K562 (cell line): ENCODE data around the gene SLC2A4. TPM values are rescaled to one million over a fixed set of nuclear protein-coding genes. Genes with fewer than 3 reads are reported as not detected.
A peak's percentile ranks its signal among the peaks of the same experiment; 100 is the strongest.

Experiments
- ARNT ChIP-seq, 2 experiments: fragments of 450-650 bp; IDR thresholded peaks; 2 replicates each; pipeline ENCODE4 v1.6.1; 2016; ENCODE audit warnings: mild to moderate bottlenecking in 1 of 2
- BCOR ChIP-seq: fragments of 450-650 bp; IDR thresholded peaks from 2 replicates; pipeline ENCODE4 v1.6.1; 2016
- CGGBP1 ChIP-seq: fragments of 250-450 bp; sonication (Bioruptor Pico); IDR thresholded peaks from 2 replicates; pipeline ENCODE4 v1.9.0; 2021; ENCODE audit warnings: mild to moderate bottlenecking
- CHD1 ChIP-seq: fragments of 200-600 bp; sonication (generic); IDR thresholded peaks from one replicate; pipeline ENCODE4 v1.6.1; 2012; ENCODE audit warnings: mild to moderate bottlenecking, moderate library complexity, low read length, inconsistent platforms
- CHD2 ChIP-seq: IDR thresholded peaks from 2 replicates; pipeline ENCODE4 v1.6.1; 2011; ENCODE audit warnings: low read depth, low read length
- E4F1 ChIP-seq: fragments of 250-450 bp; sonication (Bioruptor Pico); IDR thresholded peaks from 2 replicates; pipeline ENCODE4 v1.5.0; 2021; ENCODE audit warnings: mild to moderate bottlenecking, borderline replicate concordance
- FOS ChIP-seq: IDR thresholded peaks from 3 replicates; pipeline ENCODE4 v1.6.1; 2011; ENCODE audit not compliant: insufficient read length; ENCODE audit errors: extremely low read depth
- GATAD2A ChIP-seq: fragments of 450-650 bp; IDR thresholded peaks from 2 replicates; pipeline ENCODE4 v1.6.1; 2017
- GATAD2B ChIP-seq: fragments of 450-650 bp; IDR thresholded peaks from 2 replicates; pipeline ENCODE4 v1.6.1; 2017; ENCODE audit warnings: mild to moderate bottlenecking, borderline replicate concordance
- GTF2A2 ChIP-seq: IDR thresholded peaks from 2 replicates; pipeline ENCODE4 v1.6.1; 2016; ENCODE audit warnings: mild to moderate bottlenecking, missing genetic modification characterization, missing compliant biosample characterization
- HNRNPK ChIP-seq: fragments of 200-400 bp; formaldehyde crosslinking; IDR thresholded peaks from one replicate; pipeline ENCODE4 v1.6.1; 2018; ENCODE audit warnings: mild to moderate bottlenecking, low read depth, low read length; ENCODE audit not compliant: poor library complexity, severe bottlenecking
- L3MBTL2 ChIP-seq: fragments of 450-650 bp; IDR thresholded peaks from 2 replicates; pipeline ENCODE4 v1.6.1; 2016; ENCODE audit warnings: mild to moderate bottlenecking, moderate library complexity
- RBM17 ChIP-seq: fragments of 200-400 bp; formaldehyde crosslinking; IDR thresholded peaks from 2 replicates; pipeline ENCODE4 v1.6.1; 2017; ENCODE audit warnings: low read depth, mild to moderate bottlenecking, low read length, borderline replicate concordance
- RBM34 ChIP-seq: fragments of 200-400 bp; formaldehyde crosslinking; IDR thresholded peaks from 2 replicates; pipeline ENCODE4 v1.6.1; 2018; ENCODE audit warnings: low read length, borderline replicate concordance; ENCODE audit not compliant: insufficient read depth
- SAP30 ChIP-seq: fragments of 200-600 bp; sonication (generic); IDR thresholded peaks from 2 replicates; pipeline ENCODE4 v1.6.1; 2012; ENCODE audit warnings: borderline replicate concordance, low read depth, mild to moderate bottlenecking, moderate library complexity, low read length, control low read depth, inconsistent platforms; ENCODE audit not compliant: insufficient read depth, poor library complexity, severe bottlenecking
- STAT5B ChIP-seq: fragments of 250-450 bp; sonication (Bioruptor Pico); IDR thresholded peaks from 2 replicates; pipeline ENCODE4 v1.8.0; 2021; ENCODE audit warnings: mild to moderate bottlenecking, inconsistent platforms
- ZBED1 ChIP-seq: IDR thresholded peaks from 2 replicates; pipeline ENCODE4 v1.6.1; 2014
- ZFPM2 ChIP-seq: fragments of 250-450 bp; sonication (Bioruptor Pico); IDR thresholded peaks from 2 replicates; pipeline ENCODE4 v1.5.1; 2022; ENCODE audit warnings: mild to moderate bottlenecking
- ZNF239 ChIP-seq: fragments of 250-450 bp; sonication (Bioruptor Pico); IDR thresholded peaks from 2 replicates; pipeline ENCODE4 v1.4.0; 2020; ENCODE audit warnings: mild to moderate bottlenecking
- ZNF431 ChIP-seq: sonication (generic); formaldehyde crosslinking; IDR thresholded peaks from 2 replicates; pipeline ENCODE4 v1.8.0; 2022; ENCODE audit warnings: mild to moderate bottlenecking, missing genetic modification reagents
- ZNF512 ChIP-seq: IDR thresholded peaks from 2 replicates; pipeline ENCODE4 v1.6.1; 2016; ENCODE audit warnings: missing genetic modification characterization, missing compliant biosample characterization
- ZNF561 ChIP-seq: fragments of 450-650 bp; formaldehyde crosslinking; conservative IDR thresholded peaks from 2 replicates; pipeline ENCODE4 v1.4.0; 2020; ENCODE audit warnings: mild to moderate bottlenecking, moderate library complexity
- ZNF76 ChIP-seq: fragments of 250-450 bp; sonication (Bioruptor Pico); IDR thresholded peaks from 2 replicates; pipeline ENCODE4 v1.4.0; 2020; ENCODE audit warnings: mild to moderate bottlenecking, moderate library complexity, borderline replicate concordance
- polyA plus RNA-seq, 8 experiments: library from polyadenylated mRNA; depleted of rRNA in 4 of 8; stranded (reverse) in 5 of 8; unstranded in 3 of 8; fragments of >200 nt; fragmentation: Nextera tagmentation in 2 of 8; fragmentation: Illumina TruSeq in 1 of 8; extraction: Ambion mirVana in 2 of 8; extraction: Trizol in 1 of 8; gene quantifications; 2 replicates each; pipeline versions ENCODE4 v1.2.1 to v1.2.3, GENCODE V29; 2011 to 2014; ENCODE audit warnings: inconsistent platforms in 1 of 8, missing spikeins in 1 of 8
- total RNA-seq, 7 experiments: library from RNA; depleted of rRNA in 6 of 7; stranded (reverse); fragments of >200 nt in 6 of 7; fragmentation: Illumina TruSeq in 2 of 7; extraction: Trizol in 2 of 7; gene quantifications; 2 replicates each; pipeline versions ENCODE4 v1.2.1 to v1.2.3, GENCODE V29; 2011 to 2021; ENCODE audit warnings: low replicate concordance in 1 of 7
- TF ChIP-seq, protein P1 (sequence below): sonication (generic); formaldehyde crosslinking; IDR thresholded peaks from 2 replicates; pipeline ENCODE4 v1.8.1; 2023; ENCODE audit warnings: mild to moderate bottlenecking, missing genetic modification reagents

Gene SLC2A4
- total and polyA plus RNA-seq, 9 of the 15 experiments (the other 6 are each of a cell fraction or from before 2014, with no cell fraction given), result 0.74 to 3.5 (median 1.6) TPM

GRCh38 chr17:7251661-7252175 is 29.8 kb upstream of the SLC2A4 start, which contains the start of gene CTDNEP1 (continued):
- no peak for TF ChIP-seq ZNF561 (CRISPR knock-in tag)
- peak; percentile 98 for TF ChIP-seq HNRNPK
- TF ChIP-seq ARNT (IDR thresholded peaks at IDR 0.05), result no peak
- no peak for TF ChIP-seq L3MBTL2
- no peak for TF ChIP-seq ZNF76
- no peak for TF ChIP-seq ZNF512 (tag)
- no peak for TF ChIP-seq GATAD2B
- TF ChIP-seq CHD2, result no peak
- no peak for TF ChIP-seq E4F1 (CRISPR knock-in tag)
- no peak for TF ChIP-seq RBM34
- TF ChIP-seq, protein P1, sequence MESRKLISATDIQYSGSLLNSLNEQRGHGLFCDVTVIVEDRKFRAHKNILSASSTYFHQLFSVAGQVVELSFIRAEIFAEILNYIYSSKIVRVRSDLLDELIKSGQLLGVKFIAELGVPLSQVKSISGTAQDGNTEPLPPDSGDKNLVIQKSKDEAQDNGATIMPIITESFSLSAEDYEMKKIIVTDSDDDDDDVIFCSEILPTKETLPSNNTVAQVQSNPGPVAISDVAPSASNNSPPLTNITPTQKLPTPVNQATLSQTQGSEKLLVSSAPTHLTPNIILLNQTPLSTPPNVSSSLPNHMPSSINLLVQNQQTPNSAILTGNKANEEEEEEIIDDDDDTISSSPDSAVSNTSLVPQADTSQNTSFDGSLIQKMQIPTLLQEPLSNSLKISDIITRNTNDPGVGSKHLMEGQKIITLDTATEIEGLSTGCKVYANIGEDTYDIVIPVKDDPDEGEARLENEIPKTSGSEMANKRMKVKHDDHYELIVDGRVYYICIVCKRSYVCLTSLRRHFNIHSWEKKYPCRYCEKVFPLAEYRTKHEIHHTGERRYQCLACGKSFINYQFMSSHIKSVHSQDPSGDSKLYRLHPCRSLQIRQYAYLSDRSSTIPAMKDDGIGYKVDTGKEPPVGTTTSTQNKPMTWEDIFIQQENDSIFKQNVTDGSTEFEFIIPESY (CRISPR knock-in tag), result no peak
- no peak for TF ChIP-seq ZFPM2 (CRISPR knock-in tag)
- TF ChIP-seq GATAD2A, result no peak
- TF ChIP-seq ZNF431, result no peak
- no peak for TF ChIP-seq ZBED1
- TF ChIP-seq SAP30, result peak; percentile 12
- no peak for TF ChIP-seq ZNF239 (CRISPR knock-in tag)
- 0 out of 2 replicates have a peak, but pooled peaks have one; percentile 71 for TF ChIP-seq CGGBP1
- TF ChIP-seq BCOR, result no peak
- no peak for TF ChIP-seq RBM17
- TF ChIP-seq FOS, result no peak
- no peak for TF ChIP-seq CHD1
- TF ChIP-seq GTF2A2 (tag), result no peak
- TF ChIP-seq STAT5B, result no peak
